ENCODE data around the gene PSMD14.

PSMD14 gene

DNA sequence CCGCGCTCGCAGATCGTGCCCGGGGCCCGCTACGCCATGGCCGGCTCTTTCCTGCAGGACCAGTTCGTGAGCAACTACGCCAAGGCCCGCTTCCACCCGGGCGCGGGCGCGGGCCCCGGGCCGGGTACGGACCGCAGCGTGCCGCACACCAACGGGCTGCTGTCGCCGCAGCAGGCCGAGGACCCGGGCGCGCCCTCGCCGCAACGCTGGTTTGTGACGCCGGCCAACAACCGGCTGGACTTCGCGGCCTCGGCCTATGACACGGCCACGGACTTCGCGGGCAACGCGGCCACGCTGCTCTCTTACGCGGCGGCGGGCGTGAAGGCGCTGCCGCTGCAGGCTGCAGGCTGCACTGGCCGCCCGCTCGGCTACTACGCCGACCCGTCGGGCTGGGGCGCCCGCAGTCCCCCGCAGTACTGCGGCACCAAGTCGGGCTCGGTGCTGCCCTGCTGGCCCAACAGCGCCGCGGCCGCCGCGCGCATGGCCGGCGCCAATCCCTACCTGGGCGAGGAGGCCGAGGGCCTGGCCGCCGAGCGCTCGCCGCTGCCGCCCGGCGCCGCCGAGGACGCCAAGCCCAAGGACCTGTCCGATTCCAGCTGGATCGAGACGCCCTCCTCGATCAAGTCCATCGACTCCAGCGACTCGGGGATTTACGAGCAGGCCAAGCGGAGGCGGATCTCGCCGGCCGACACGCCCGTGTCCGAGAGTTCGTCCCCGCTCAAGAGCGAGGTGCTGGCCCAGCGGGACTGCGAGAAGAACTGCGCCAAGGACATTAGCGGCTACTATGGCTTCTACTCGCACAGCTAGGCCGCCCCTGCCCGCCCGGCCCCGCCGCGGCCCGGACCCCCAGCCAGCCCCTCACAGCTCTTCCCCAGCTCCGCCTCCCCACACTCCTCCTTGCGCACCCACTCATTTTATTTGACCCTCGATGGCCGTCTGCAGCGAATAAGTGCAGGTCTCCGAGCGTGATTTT, 115.5 kb downstream of the PSMD14 start:
- Histone ChIP-seq H3K4me3 (ENCODE audit: low read length) (peak overlapping the region; percentile 48), H3K27me3 (ENCODE audit: control insufficient read depth, insufficient read depth, low read length) (peaks cover 100% of the 10 kb centered on the region), H3K9ac (ENCODE audit: low read length) (no peak overlapping the region)

DNA sequence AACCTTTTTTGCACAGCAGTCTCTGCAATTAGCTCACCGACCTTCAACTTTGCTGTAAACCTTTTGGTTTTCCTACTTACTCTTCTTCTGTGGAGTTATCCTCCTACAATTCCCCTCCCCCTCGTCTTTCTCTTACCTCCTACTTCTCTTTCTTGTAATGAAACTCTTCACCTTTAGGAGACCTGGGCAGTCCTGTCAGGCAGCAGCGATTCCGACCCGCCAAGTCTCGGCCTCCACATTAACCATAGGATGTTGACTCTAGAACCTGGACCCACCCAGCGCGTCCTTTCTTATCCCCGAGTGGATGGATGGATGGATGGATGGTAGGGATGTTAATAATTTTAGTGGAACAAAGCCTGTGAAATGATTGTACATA, 116.2 kb downstream of the PSMD14 start:
- peak overlapping the region; percentile 48 for H3K4me3 ChIP-seq (ENCODE audit: low read length)
- peaks cover 8% of the 10 kb centered on the region for H3K4me1 ChIP-seq (ENCODE audit: control insufficient read depth, low read depth, low read length)
- H3K27me3 ChIP-seq (ENCODE audit: control insufficient read depth, insufficient read depth, low read length): peaks cover 100% of the 10 kb centered on the region
- peaks cover 3% of the 10 kb centered on the region for H3K9me3 ChIP-seq (ENCODE audit: control insufficient read depth, low read depth, low read length)
- no peak overlapping the region for H3K27ac ChIP-seq (ENCODE audit: low read length)
- no peak overlapping the region for H3K9ac ChIP-seq (ENCODE audit: low read length)
- no peaks in the 10 kb centered on the region for H3K36me3 ChIP-seq (ENCODE audit: control insufficient read depth, low read depth, low read length)

More for the DNA sequence above, 115.5 kb downstream of the PSMD14 start:
- Histone ChIP-seq H3K9me3 (ENCODE audit: control insufficient read depth, low read depth, low read length) (peaks cover 3% of the 10 kb centered on the region), H3K4me1 (ENCODE audit: control insufficient read depth, low read depth, low read length) (peaks cover 14% of the 10 kb centered on the region), H3K36me3 (ENCODE audit: control insufficient read depth, low read depth, low read length) (no peaks in the 10 kb centered on the region), H3K27ac (ENCODE audit: low read length) (no peak overlapping the region)

DNA sequence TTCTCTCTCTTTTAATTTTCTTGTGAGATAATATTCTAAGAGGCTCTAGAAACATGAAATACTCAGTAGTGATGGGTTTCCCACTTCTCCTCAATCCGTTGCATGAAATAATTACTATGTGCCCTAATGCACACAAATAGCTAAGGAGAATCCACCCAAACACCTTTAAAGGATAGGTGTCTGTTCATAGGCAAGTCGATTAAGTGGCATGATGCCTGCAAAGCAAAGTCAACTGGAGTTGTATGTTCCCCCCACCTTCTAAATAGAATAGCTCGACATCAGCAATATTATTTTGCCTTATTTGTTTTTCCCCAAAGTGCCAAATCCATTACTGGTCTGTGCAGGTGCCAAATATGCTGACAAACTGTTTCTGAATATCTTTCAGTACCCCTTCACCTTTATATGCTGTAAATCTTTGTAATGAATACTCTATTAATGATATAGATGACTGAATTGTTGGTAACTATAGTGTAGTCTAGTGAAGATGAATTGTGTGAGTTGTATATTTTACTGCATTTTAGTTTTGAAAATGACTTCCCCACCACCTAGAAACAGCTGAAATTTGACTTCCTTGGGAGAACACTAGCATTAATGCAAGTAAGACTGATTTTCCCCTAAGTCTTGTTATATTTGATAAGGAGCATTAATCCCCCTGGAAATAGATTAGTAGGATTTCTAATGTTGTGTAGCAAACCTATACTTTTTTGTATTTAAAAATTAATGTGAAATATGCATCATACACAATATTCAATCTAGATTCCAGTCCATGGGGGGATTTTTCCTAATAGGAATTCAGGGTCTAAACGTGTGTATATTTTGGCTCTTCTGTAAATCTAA, 116.9 kb downstream of the PSMD14 start:
- H3K27me3 ChIP-seq (ENCODE audit: control insufficient read depth, insufficient read depth, low read length): peaks cover 100% of the 10 kb centered on the region
- no peaks in the 10 kb centered on the region for H3K36me3 ChIP-seq (ENCODE audit: control insufficient read depth, low read depth, low read length)

DNA sequence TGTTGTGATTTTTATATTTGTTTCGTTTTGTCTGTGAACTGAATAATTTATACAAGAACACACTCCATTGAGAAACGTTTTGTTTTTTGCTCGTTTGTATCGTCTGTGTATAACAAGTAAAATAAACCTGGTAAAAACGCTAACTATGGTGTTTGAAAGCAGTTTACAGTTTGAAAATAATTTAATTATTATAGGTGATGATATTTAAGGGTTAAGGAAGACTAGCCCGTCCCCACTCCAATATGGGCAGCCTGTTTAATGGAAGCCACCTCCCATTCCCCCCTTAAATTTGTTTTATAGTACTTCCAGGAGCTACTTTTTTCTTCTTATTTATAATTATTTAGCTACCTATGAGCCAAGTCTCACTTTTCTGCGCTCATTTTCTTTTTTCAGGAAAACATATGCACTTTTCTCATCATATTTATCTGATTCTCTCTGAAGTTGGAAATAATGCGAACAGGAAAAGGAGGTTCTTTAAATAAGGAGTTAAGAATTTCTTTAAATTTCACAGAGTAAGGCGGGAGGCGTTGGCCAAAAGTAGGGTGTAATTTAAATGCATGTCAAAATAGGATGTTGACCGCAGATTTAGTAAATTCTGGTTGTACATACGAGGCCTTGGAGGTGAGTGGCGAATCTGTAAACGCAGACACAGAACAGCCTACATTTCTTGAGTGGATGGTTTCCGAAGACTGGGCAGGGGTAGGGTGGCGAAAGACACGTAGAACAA, 117.7 kb downstream of the PSMD14 start:
- H3K9me3 ChIP-seq (ENCODE audit: control insufficient read depth, low read depth, low read length): peaks cover 3% of the 10 kb centered on the region
- H3K4me1 ChIP-seq (ENCODE audit: control insufficient read depth, low read depth, low read length): peaks cover 7% of the 10 kb centered on the region
- H3K9ac ChIP-seq (ENCODE audit: low read length): no peak overlapping the region
- peaks cover 98% of the 10 kb centered on the region for H3K27me3 ChIP-seq (ENCODE audit: control insufficient read depth, insufficient read depth, low read length)
- no peak overlapping the region for H3K4me3 ChIP-seq (ENCODE audit: low read length)
- H3K36me3 ChIP-seq (ENCODE audit: control insufficient read depth, low read depth, low read length): no peaks in the 10 kb centered on the region
- H3K27ac ChIP-seq (ENCODE audit: low read length): no peak overlapping the region

More for the DNA sequence above, 116.9 kb downstream of the PSMD14 start:
- Histone ChIP-seq H3K4me3 (ENCODE audit: low read length) (no peak overlapping the region), H3K9me3 (ENCODE audit: control insufficient read depth, low read depth, low read length) (peaks cover 3% of the 10 kb centered on the region), H3K9ac (ENCODE audit: low read length) (no peak overlapping the region), H3K4me1 (ENCODE audit: control insufficient read depth, low read depth, low read length) (peaks cover 7% of the 10 kb centered on the region), H3K27ac (ENCODE audit: low read length) (no peak overlapping the region)

DNA sequence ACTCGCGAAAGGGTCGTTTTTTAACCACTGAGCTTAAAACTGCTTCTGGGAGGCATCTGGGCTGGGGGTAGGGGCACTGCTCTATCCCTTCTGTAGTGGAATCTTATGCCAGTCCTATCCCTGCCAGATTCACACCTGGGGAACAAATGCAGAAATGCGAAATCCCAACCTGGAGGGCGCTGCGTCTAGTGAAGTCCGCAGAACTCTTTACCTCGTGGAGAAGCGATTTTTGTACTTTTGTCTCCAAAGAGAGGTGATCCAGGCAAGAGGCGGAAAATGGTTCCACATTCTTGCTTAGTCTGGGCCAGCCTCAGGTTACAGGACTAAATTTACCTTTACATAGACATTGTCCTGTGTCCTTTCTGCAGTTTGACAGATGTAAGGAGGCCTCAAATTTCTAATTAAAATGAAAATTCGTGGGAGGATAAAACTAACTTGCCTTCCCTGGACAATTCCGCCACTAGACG, 118.3 kb downstream of the PSMD14 start:
- H3K9me3 ChIP-seq (ENCODE audit: control insufficient read depth, low read depth, low read length): peaks cover 3% of the 10 kb centered on the region
- peaks cover 7% of the 10 kb centered on the region for H3K4me1 ChIP-seq (ENCODE audit: control insufficient read depth, low read depth, low read length)
- H3K4me3 ChIP-seq (ENCODE audit: low read length): peak overlapping the region; percentile 21
- H3K9ac ChIP-seq (ENCODE audit: low read length): no peak overlapping the region
- no peaks in the 10 kb centered on the region for H3K36me3 ChIP-seq (ENCODE audit: control insufficient read depth, low read depth, low read length)
- no peak overlapping the region for H3K27ac ChIP-seq (ENCODE audit: low read length)
- H3K27me3 ChIP-seq (ENCODE audit: control insufficient read depth, insufficient read depth, low read length): peaks cover 94% of the 10 kb centered on the region

DNA sequence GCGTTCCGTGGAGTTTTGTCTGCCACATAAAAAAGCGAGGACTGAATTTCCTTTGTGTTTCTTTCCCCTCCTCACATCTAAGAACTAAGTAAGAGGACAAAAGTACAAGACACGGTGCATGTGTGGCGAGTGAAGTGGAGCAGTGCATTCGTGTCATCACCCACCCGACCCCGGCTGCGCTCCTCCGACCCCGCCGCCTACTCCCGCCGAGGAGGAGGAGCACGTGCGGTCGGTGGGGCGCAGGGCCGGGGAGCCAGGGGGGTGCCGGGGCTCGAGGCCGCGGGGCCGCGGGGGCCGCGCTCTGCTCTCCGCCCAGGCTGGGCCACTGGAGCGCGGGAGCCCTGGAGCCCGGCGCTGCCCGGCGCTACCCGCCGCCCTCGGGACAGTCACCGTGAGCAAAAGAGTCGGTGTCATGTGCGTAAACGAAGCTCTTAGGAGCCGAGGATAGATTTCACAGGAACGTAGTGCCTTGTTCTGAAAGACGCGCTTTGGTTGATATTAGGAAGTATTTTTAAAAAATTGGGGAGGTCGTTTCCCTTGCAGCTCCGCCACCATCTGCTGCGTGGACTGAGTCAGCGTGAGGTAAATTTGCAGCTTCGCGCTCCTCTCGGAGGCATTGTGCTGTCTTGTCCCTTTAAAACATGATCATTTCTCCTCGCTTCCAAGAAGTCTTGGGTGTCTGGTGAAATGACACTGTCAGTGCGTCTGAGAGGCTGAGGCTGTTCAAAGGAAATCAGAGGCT, 118.9 kb downstream of the PSMD14 start:
- no peak overlapping the region for H3K9ac ChIP-seq (ENCODE audit: low read length)
- no peak overlapping the region for H3K27ac ChIP-seq (ENCODE audit: low read length)
- H3K36me3 ChIP-seq (ENCODE audit: control insufficient read depth, low read depth, low read length): no peaks in the 10 kb centered on the region
- H3K27me3 ChIP-seq (ENCODE audit: control insufficient read depth, insufficient read depth, low read length): peaks cover 93% of the 10 kb centered on the region
- H3K4me3 ChIP-seq (ENCODE audit: low read length): peak overlapping the region; percentile 31
- peaks cover 7% of the 10 kb centered on the region for H3K4me1 ChIP-seq (ENCODE audit: control insufficient read depth, low read depth, low read length)
- H3K9me3 ChIP-seq (ENCODE audit: control insufficient read depth, low read depth, low read length): peaks cover 3% of the 10 kb centered on the region

DNA sequence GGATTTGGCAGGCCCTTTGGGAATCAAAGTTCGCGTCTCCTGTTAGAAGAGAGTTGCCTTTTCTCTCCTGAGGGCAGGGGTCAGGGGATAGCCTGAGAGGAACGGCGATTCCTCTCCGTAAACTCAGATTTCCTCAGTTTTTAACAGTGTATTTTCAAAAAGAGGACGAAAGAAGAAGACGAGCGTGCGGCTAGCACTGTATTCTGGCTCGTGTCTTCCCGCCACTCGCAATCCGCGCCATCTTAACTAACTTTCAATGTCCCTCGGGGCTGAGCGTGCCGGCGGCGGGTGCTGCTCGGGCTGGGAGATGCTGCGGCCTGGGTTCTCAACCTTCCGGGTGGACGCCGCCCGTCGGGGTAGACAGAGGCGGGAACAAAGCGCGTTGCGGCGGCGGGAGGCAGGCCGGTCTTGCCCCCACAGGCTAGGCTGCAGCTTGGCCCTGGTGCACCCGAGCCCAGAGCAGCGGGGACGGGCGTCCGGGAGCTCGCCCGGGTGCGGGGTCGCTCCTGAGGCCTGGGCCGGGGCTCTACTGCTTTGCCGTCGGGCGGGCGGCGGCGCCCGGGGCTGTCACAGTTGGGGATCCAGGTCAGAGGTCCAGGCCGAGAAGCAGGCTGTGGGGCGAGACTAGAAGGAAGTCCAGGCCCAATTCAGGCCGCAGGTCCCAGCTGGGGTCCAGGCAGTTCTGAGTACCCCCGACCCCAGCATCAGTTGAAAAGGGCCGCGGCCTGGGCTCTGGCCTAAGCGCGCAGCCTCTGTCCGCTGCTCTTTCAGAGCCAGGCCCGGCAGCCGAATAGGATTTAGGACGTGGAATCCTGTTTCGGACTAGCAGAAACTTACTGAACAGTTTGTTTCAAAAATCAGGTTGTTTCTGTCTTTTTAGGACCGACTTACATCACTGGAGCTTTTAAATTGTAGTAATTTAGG, 119.7 kb downstream of the PSMD14 start:
- H3K27ac ChIP-seq (ENCODE audit: low read length): no peak overlapping the region
- H3K9ac ChIP-seq (ENCODE audit: low read length): no peak overlapping the region
- H3K4me1 ChIP-seq (ENCODE audit: control insufficient read depth, low read depth, low read length): peaks cover 7% of the 10 kb centered on the region
- H3K27me3 ChIP-seq (ENCODE audit: control insufficient read depth, insufficient read depth, low read length): peaks cover 86% of the 10 kb centered on the region
- peaks cover 3% of the 10 kb centered on the region for H3K9me3 ChIP-seq (ENCODE audit: control insufficient read depth, low read depth, low read length)
- no peaks in the 10 kb centered on the region for H3K36me3 ChIP-seq (ENCODE audit: control insufficient read depth, low read depth, low read length)
- H3K4me3 ChIP-seq (ENCODE audit: low read length): peak overlapping the region; percentile 31

DNA sequence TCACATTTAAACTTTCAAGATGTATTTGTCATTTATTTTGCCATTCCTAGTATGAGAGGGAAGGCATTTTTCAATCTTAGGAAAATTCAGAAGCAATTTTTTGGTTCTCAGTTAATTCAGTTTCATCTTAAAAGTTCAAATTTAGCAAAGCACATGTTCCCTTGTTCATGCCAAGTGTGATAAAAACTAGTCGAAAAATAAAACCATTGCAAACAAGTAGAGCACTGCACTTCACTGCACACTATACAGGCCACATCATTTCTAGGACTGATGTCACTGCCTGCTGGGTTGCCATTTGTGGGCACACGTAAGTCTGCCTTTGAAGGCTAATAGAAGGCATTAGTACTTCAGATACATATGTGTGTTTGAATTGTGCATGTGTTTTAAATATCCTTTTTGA, 122.2 kb downstream of the PSMD14 start:
- Histone ChIP-seq H3K4me3 (ENCODE audit: low read length) (no peak overlapping the region), H3K27ac (ENCODE audit: low read length) (no peak overlapping the region), H3K36me3 (ENCODE audit: control insufficient read depth, low read depth, low read length) (no peaks in the 10 kb centered on the region), H3K9ac (ENCODE audit: low read length) (no peak overlapping the region), H3K4me1 (ENCODE audit: control insufficient read depth, low read depth, low read length) (peaks cover 3% of the 10 kb centered on the region), H3K27me3 (ENCODE audit: control insufficient read depth, insufficient read depth, low read length) (peaks cover 62% of the 10 kb centered on the region), H3K9me3 (ENCODE audit: control insufficient read depth, low read depth, low read length) (no peaks in the 10 kb centered on the region)

DNA sequence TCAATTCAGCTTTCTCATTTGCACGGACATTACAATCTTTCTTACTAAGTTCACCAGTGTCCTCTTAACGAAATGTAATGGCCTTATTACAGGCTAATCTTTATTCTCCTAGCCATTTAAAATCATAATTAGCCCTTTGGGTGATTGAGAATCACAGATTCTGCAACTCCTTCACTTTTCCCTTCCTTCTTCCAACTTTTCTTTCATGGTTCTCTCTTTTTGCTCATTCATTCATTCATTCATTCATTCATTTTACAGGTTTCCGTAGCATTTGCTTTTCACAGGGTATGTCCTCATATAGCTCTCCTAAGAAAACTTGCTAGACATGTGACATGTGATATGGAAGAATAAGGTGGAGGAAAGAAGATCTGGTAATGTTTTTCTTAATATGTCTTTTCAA, 123.9 kb downstream of the PSMD14 start:
- no peaks in the 10 kb centered on the region for H3K9me3 ChIP-seq (ENCODE audit: control insufficient read depth, low read depth, low read length)
- H3K27ac ChIP-seq (ENCODE audit: low read length): no peak overlapping the region
- no peak overlapping the region for H3K9ac ChIP-seq (ENCODE audit: low read length)
- H3K4me1 ChIP-seq (ENCODE audit: control insufficient read depth, low read depth, low read length): peaks cover 3% of the 10 kb centered on the region
- no peak overlapping the region for H3K4me3 ChIP-seq (ENCODE audit: low read length)
- H3K27me3 ChIP-seq (ENCODE audit: control insufficient read depth, insufficient read depth, low read length): peaks cover 45% of the 10 kb centered on the region
- H3K36me3 ChIP-seq (ENCODE audit: control insufficient read depth, low read depth, low read length): no peaks in the 10 kb centered on the region

DNA sequence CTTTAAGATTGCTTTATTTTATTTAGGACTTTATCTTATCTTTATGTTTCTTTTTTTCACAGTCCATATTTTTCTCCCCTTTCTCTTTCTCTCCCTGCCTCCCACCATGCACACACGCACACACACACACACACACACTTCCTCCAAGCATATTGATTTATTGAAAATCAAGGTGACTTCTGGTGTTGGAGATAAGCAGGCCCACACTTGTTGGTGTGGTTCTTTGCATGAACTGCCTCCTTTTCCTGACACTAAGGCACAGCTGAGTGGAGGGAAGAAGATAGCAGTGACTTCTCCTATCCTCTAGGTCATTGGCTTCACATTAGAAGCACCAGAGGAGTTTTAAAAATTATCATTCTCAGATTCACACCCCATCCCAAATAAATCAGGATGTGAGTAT, 125.9 kb downstream of the PSMD14 start:
- Histone ChIP-seq H3K27me3 (ENCODE audit: control insufficient read depth, insufficient read depth, low read length) (peaks cover 25% of the 10 kb centered on the region), H3K4me1 (ENCODE audit: control insufficient read depth, low read depth, low read length) (no peaks in the 10 kb centered on the region), H3K9me3 (ENCODE audit: control insufficient read depth, low read depth, low read length) (no peaks in the 10 kb centered on the region), H3K36me3 (ENCODE audit: control insufficient read depth, low read depth, low read length) (no peaks in the 10 kb centered on the region), H3K27ac (ENCODE audit: low read length) (no peak overlapping the region), H3K9ac (ENCODE audit: low read length) (no peak overlapping the region), H3K4me3 (ENCODE audit: low read length) (no peak overlapping the region)
